BE2C (cell line): ENCODE results near the gene ERF.
A peak's percentile ranks its signal among the peaks of the same experiment; 100 is the strongest.

Experiments
- DNase-seq: peaks from one replicate; pipeline ENCODE4 v3.0.0-alpha.2; 2020
- H3K27me3 ChIP-seq: fragments of 250-450 bp; sonication (Bioruptor Pico); 2 replicates; pipeline ENCODE4 v1.5.1; 2020; ENCODE audit warnings: mild to moderate bottlenecking
- H3K36me3 ChIP-seq: fragments of 250-450 bp; sonication (Bioruptor Pico); 2 replicates; pipeline ENCODE4 v1.5.1; 2020; ENCODE audit warnings: mild to moderate bottlenecking
- H3K4me1 ChIP-seq: fragments of 250-450 bp; sonication (Bioruptor Pico); 2 replicates; pipeline ENCODE4 v1.5.1; 2020
- H3K4me3 ChIP-seq: 2 replicates; pipeline ENCODE4 v1.5.1; 2011; ENCODE audit warnings: low read depth, low read length
- H3K9me3 ChIP-seq: fragments of 250-450 bp; sonication (Bioruptor Pico); 2 replicates; pipeline ENCODE4 v1.5.1; 2020
- CTCF ChIP-seq: IDR thresholded peaks from 2 replicates; pipeline ENCODE4 v1.5.1; 2012; ENCODE audit warnings: mild to moderate bottlenecking, low read depth, low read length

The ERF gene

DNA sequence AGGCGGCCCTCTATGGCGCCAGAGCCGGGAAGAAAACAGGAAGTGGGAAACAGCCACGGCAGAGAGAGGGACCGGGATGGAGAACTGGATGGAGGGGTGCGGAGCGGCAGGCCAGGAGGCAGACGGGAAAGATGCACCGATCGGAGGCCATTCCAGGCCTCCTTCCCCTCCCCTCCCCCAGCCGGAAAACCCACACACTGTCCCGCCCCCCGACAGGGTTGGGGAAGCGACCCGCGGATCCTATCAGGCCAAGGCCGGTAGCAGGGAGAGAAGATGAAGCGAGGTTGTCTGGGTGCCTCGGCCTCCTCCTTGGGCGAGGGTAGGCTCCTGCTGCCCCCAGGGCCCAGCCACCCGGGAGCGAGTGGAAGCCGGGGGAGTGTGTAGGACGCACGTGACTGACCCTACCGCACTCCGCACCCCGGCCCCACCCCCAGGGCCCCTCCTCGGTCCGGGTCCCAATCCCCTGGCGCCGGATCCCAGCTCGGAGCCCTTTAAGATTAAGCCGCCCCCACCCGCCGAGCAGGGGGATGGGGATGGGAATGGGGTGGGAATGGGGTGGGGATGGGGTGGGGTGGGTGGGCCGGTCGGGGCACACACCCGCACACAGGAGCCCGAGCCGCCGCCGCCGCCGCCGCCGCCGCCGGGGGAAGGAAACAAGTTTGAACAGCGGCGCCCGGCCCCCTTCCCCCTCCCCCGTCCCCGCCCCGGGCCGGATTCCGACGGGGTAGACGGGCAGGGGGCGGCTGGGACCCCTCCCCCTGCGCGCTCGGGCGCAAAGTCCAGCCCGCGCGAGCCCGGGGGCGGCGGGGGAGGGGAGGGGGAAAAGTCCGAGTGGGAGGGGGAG is 1.5 kb downstream of the ERF start:
- TF ChIP-seq CTCF = no peak
- Histone ChIP-seq H3K4me3 (peak overlapping the region; percentile 93), H3K4me1 (peaks cover 8% of the 10 kb centered on the region), H3K27me3 (no peaks in the 10 kb centered on the region), H3K36me3 (peaks cover 26% of the 10 kb centered on the region), H3K9me3 (no peaks in the 10 kb centered on the region)
- peak; percentile 66 for DNase-seq

GRCh38 chr19:42252365-42253244 is 2.3 kb downstream of the ERF start:
- H3K4me1 ChIP-seq = peaks cover 8% of the 10 kb centered on the region
- H3K36me3 ChIP-seq = peaks cover 26% of the 10 kb centered on the region
- no peak for TF ChIP-seq CTCF
- H3K4me3 ChIP-seq = peak overlapping the region; percentile 93
- no peaks in the 10 kb centered on the region for H3K27me3 ChIP-seq
- H3K9me3 ChIP-seq = no peaks in the 10 kb centered on the region
- no peak for DNase-seq

GRCh38 chr19:42251572-42252358 is 3.2 kb downstream of the ERF start:
- Histone ChIP-seq H3K27me3 (no peaks in the 10 kb centered on the region), H3K4me3 (peak overlapping the region; percentile 93), H3K9me3 (no peaks in the 10 kb centered on the region), H3K36me3 (peaks cover 26% of the 10 kb centered on the region), H3K4me1 (peaks cover 8% of the 10 kb centered on the region)
- TF ChIP-seq CTCF = no peak
- no peak for DNase-seq

DNA sequence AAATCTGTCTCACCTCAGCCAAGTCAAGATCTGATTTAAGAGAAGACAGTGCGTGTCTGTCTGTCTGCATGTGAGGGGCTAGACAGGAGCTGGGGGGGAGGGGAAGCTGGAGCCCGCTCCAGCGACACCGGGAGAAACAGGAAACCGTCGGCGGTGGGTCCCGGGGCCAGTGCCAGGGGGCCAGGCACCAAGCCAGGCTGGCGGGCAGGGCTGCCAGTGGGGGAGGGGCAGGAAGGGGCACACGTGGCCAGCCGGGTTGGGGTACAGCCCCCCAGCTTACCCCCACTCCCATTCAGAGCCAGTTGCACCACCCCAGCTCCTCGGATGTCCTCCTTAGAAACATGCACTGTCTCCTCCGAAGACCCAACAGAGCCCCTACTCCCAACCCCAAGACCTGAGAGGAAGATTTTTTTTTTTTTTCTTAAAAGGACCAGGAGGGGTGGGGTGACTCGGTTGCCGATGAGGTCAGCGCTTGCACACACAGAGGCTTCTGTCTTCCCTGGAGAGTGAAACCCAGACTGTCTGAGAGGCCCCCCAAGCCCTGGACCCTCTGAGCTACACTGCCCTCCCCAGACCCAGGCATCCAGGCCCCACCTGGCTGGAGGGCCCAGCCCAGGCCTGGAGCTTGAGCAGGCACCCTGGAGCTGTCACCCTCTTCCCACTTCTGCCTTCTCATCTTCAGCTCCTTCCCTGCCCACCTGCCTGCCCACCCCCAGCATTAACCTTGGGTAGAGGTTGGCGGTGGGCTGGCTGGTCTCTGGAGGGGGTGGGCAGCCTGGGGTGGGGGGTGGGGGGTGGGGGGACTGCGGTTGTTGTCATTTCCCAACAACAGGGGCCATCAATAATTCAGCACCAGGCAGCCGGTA is 4.0 kb downstream of the ERF start:
- H3K9me3 ChIP-seq = no peaks in the 10 kb centered on the region
- peaks cover 26% of the 10 kb centered on the region for H3K36me3 ChIP-seq
- H3K4me3 ChIP-seq = peak overlapping the region; percentile 28
- peaks cover 17% of the 10 kb centered on the region for H3K4me1 ChIP-seq
- DNase-seq = no peak
- H3K27me3 ChIP-seq = no peaks in the 10 kb centered on the region
- no peak for TF ChIP-seq CTCF

- Histone ChIP-seq H3K4me1 (peaks cover 19% of the 10 kb centered on the region), H3K36me3 (peaks cover 26% of the 10 kb centered on the region), H3K9me3 (no peaks in the 10 kb centered on the region), H3K27me3 (no peaks in the 10 kb centered on the region), H3K4me3 (no peak overlapping the region)
- no peak for DNase-seq
- TF ChIP-seq CTCF = no peak
Measured at GRCh38 chr19:42250183-42250665, 4.7 kb downstream of the ERF start.
